GM23338 (cell line): ENCODE measurements around the gene ST6GALNAC3. TPM values are rescaled to one million over a fixed set of nuclear protein-coding genes. Genes with fewer than 3 reads are reported as not detected.

Source experiments
- ATAC-seq: fragments of 200-7000 bp; cut with Tn5 transposase; 3 replicates; pipeline ENCODE4 v1.9.1; 2020
- DNase-seq: peaks from one replicate; pipeline ENCODE4 v3.0.0-alpha.2; 2015; ENCODE audit warnings: low spot score
- H2AFZ ChIP-seq: fragments of 200-600 bp; sonication (generic); 2 replicates; pipeline ENCODE4 v1.8.0; 2016; ENCODE audit warnings: antibody characterized with exemption, mild to moderate bottlenecking, moderate library complexity
- H3F3A ChIP-seq: fragments of 200-600 bp; sonication (generic); replicated peaks from 2 replicates; pipeline ENCODE4 v1.8.0; 2017; ENCODE audit warnings: antibody characterized with exemption, mixed run types, low read depth
- H3K27ac ChIP-seq: fragments of 200-600 bp; sonication (generic); 2 replicates; pipeline ENCODE4 v1.6.1; 2016; ENCODE audit warnings: low read depth
- H3K27me3 ChIP-seq: fragments of 200-600 bp; sonication (generic); 2 replicates; pipeline ENCODE4 v1.8.0; 2016; ENCODE audit warnings: mild to moderate bottlenecking, mixed run types, moderate library complexity; ENCODE audit not compliant: insufficient read depth
- H3K36me3 ChIP-seq: fragments of 200-600 bp; sonication (generic); 2 replicates; pipeline ENCODE4 v1.8.0; 2016; ENCODE audit warnings: mild to moderate bottlenecking; ENCODE audit not compliant: insufficient read depth
- H3K4me1 ChIP-seq: fragments of 200-600 bp; sonication (generic); 2 replicates; pipeline ENCODE4 v1.8.0; 2016; ENCODE audit warnings: mild to moderate bottlenecking, moderate library complexity; ENCODE audit not compliant: insufficient read depth
- H3K4me2 ChIP-seq: fragments of 200-600 bp; sonication (generic); 2 replicates; pipeline ENCODE4 v1.7.1; 2017; ENCODE audit warnings: mixed run types
- H3K4me3 ChIP-seq: fragments of 200-600 bp; sonication (generic); 2 replicates; pipeline ENCODE4 v1.6.1; 2016; ENCODE audit warnings: mixed run types
- H3K79me2 ChIP-seq: fragments of 200-600 bp; sonication (generic); replicated peaks from 2 replicates; pipeline ENCODE4 v1.8.0; 2017; ENCODE audit warnings: mild to moderate bottlenecking; ENCODE audit not compliant: insufficient read depth
- H3K9me2 ChIP-seq: fragments of 200-600 bp; sonication (generic); 2 replicates; pipeline ENCODE4 v1.8.0; 2017; ENCODE audit not compliant: insufficient read depth
- H4K20me1 ChIP-seq: fragments of 200-600 bp; sonication (generic); replicated peaks from 2 replicates; pipeline ENCODE4 v1.8.0; 2017; ENCODE audit warnings: mild to moderate bottlenecking; ENCODE audit not compliant: insufficient read depth
- H3K27ac Mint-ChIP-seq: 2 replicates; pipeline ENCODE4 v1.8.0; 2020; ENCODE audit warnings: inconsistent platforms, mild to moderate bottlenecking, moderate library complexity, mixed read lengths
- H3K27me3 Mint-ChIP-seq: 3 replicates; pipeline ENCODE4 v1.8.0; 2022; ENCODE audit warnings: low read depth, mild to moderate bottlenecking, moderate library complexity, mixed read lengths, inconsistent platforms; ENCODE audit not compliant: insufficient read depth, poor library complexity
- H3K36me3 Mint-ChIP-seq: 3 replicates; pipeline ENCODE4 v1.8.0; 2021; ENCODE audit warnings: low read depth, mild to moderate bottlenecking, inconsistent platforms, moderate library complexity, mixed read lengths
- H3K4me1 Mint-ChIP-seq: 3 replicates; pipeline ENCODE4 v1.8.0; 2020; ENCODE audit warnings: mild to moderate bottlenecking, inconsistent platforms, mixed read lengths
- H3K4me3 Mint-ChIP-seq: 3 replicates; pipeline ENCODE4 v1.8.0; 2021; ENCODE audit warnings: moderate library complexity, mild to moderate bottlenecking, inconsistent platforms, mixed read lengths
- H3K9me3 Mint-ChIP-seq: 3 replicates; pipeline ENCODE4 v1.8.0; 2020; ENCODE audit warnings: moderate library complexity, mild to moderate bottlenecking, inconsistent platforms, mixed read lengths
- CREB1 ChIP-seq: fragments of 250-450 bp; sonication (Bioruptor Pico); IDR thresholded peaks from 2 replicates; pipeline ENCODE4 v1.5.0; 2020; ENCODE audit warnings: low read depth, mild to moderate bottlenecking, moderate library complexity
- CTCF ChIP-seq, 2 experiments: fragments of 200-600 bp in 1 of 2; sonication (generic) in 1 of 2; conservative IDR thresholded peaks; 2 replicates each; pipeline versions ENCODE4 v1.5.1 to v1.6.1; 2016 to 2017; ENCODE audit warnings: antibody characterized with exemption in 2 of 2, low read depth in 2 of 2, mild to moderate bottlenecking in 2 of 2, moderate library complexity in 1 of 2
- EZH2 ChIP-seq: fragments of 200-600 bp; sonication (generic); IDR thresholded peaks from one replicate; pipeline ENCODE4 v1.8.0; 2017; ENCODE audit warnings: antibody characterized with exemption, mild to moderate bottlenecking, low read depth; ENCODE audit not compliant: unreplicated experiment
- EZH2phosphoT487 ChIP-seq: fragments of 200-600 bp; sonication (generic); IDR thresholded peaks from one replicate; pipeline ENCODE4 v1.8.1; 2018; ENCODE audit warnings: antibody characterized with exemption; ENCODE audit not compliant: unreplicated experiment
- JUNB ChIP-seq: IDR thresholded peaks from one replicate; pipeline ENCODE4 v1.6.1; 2016; ENCODE audit warnings: antibody characterized with exemption; ENCODE audit not compliant: unreplicated experiment
- NANOG ChIP-seq: IDR thresholded peaks from 2 replicates; pipeline ENCODE4 v1.6.1; 2016; ENCODE audit warnings: antibody characterized with exemption, borderline replicate concordance
- POLR2AphosphoS5 ChIP-seq: IDR thresholded peaks from 2 replicates; pipeline ENCODE4 v1.6.1; 2016; ENCODE audit warnings: antibody characterized with exemption, low read depth
- STAT1 ChIP-seq: IDR thresholded peaks from one replicate; pipeline ENCODE4 v1.6.1; 2016; ENCODE audit warnings: antibody characterized with exemption; ENCODE audit not compliant: unreplicated experiment
- ZNF114 ChIP-seq: fragments of 250-450 bp; sonication (Bioruptor Pico); IDR thresholded peaks from 2 replicates; pipeline ENCODE4 v1.5.0; 2020; ENCODE audit warnings: mild to moderate bottlenecking, moderate library complexity
- ZNF331 ChIP-seq: fragments of 250-450 bp; sonication (Bioruptor Pico); IDR thresholded peaks from 2 replicates; pipeline ENCODE4 v1.5.0; 2020; ENCODE audit warnings: low read depth, mild to moderate bottlenecking, moderate library complexity
- ZNF462 ChIP-seq: fragments of 250-450 bp; sonication (Bioruptor Pico); IDR thresholded peaks from 2 replicates; pipeline ENCODE4 v1.5.0; 2020; ENCODE audit warnings: mild to moderate bottlenecking, moderate library complexity
- polyA plus RNA-seq: library from polyadenylated mRNA; unstranded; fragments of >200 nt; fragmentation: Nextera tagmentation; extraction: Ambion mirVana; gene quantifications from 2 replicates; pipeline ENCODE4 v1.2.1, GENCODE V29; 2016
- total RNA-seq: library from RNA; depleted of rRNA; stranded (reverse); fragments of >200 nt; shearing (Covaris generic); gene quantifications from 2 replicates; pipeline ENCODE4 v1.2.3, GENCODE V29; 2014
- TF ChIP-seq, protein P1 (sequence below): IDR thresholded peaks from 2 replicates; pipeline ENCODE4 v1.6.1; 2016; ENCODE audit warnings: antibody characterized with exemption
- TF ChIP-seq, protein P2 (sequence below): IDR thresholded peaks from one replicate; pipeline ENCODE4 v1.6.1; 2018; ENCODE audit warnings: antibody characterized with exemption; ENCODE audit not compliant: unreplicated experiment

ST6GALNAC3 gene
- total and polyA plus RNA-seq, 2 experiments from 2014 or later = 4.7 to 11.6 TPM

GRCh38 chr1:76121850-76122249 is 47.3 kb downstream of the ST6GALNAC3 start:
- H3F3A ChIP-seq = no peaks in the 10 kb centered on the region
- TF ChIP-seq CTCF (conservative IDR thresholded peaks at IDR 0.05; ENCODE audit: low read depth in 2 of 2) = no peak
- TF ChIP-seq STAT1 = no peak
- TF ChIP-seq, protein P1, sequence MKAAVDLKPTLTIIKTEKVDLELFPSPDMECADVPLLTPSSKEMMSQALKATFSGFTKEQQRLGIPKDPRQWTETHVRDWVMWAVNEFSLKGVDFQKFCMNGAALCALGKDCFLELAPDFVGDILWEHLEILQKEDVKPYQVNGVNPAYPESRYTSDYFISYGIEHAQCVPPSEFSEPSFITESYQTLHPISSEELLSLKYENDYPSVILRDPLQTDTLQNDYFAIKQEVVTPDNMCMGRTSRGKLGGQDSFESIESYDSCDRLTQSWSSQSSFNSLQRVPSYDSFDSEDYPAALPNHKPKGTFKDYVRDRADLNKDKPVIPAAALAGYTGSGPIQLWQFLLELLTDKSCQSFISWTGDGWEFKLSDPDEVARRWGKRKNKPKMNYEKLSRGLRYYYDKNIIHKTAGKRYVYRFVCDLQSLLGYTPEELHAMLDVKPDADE = no peak
- TF ChIP-seq ZNF462 (CRISPR knock-in tag) = no peak
- TF ChIP-seq JUNB = no peak
- TF ChIP-seq EZH2 = no peak
- TF ChIP-seq ZNF331 = no peak
- TF ChIP-seq POLR2AphosphoS5 = no peak
- TF ChIP-seq EZH2phosphoT487 = no peak
- TF ChIP-seq, protein P2, sequence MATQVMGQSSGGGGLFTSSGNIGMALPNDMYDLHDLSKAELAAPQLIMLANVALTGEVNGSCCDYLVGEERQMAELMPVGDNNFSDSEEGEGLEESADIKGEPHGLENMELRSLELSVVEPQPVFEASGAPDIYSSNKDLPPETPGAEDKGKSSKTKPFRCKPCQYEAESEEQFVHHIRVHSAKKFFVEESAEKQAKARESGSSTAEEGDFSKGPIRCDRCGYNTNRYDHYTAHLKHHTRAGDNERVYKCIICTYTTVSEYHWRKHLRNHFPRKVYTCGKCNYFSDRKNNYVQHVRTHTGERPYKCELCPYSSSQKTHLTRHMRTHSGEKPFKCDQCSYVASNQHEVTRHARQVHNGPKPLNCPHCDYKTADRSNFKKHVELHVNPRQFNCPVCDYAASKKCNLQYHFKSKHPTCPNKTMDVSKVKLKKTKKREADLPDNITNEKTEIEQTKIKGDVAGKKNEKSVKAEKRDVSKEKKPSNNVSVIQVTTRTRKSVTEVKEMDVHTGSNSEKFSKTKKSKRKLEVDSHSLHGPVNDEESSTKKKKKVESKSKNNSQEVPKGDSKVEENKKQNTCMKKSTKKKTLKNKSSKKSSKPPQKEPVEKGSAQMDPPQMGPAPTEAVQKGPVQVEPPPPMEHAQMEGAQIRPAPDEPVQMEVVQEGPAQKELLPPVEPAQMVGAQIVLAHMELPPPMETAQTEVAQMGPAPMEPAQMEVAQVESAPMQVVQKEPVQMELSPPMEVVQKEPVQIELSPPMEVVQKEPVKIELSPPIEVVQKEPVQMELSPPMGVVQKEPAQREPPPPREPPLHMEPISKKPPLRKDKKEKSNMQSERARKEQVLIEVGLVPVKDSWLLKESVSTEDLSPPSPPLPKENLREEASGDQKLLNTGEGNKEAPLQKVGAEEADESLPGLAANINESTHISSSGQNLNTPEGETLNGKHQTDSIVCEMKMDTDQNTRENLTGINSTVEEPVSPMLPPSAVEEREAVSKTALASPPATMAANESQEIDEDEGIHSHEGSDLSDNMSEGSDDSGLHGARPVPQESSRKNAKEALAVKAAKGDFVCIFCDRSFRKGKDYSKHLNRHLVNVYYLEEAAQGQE = no peak
- TF ChIP-seq ZNF114 (CRISPR knock-in tag) = no peak
- no peak for TF ChIP-seq CREB1
- no peak for TF ChIP-seq NANOG
- no peak for DNase-seq
- H3K27me3 Mint-ChIP-seq = peaks cover 8% of the 10 kb centered on the region
- no peaks in the 10 kb centered on the region for H3K9me2 ChIP-seq
- no peak overlapping the region for H3K4me2 ChIP-seq
- H3K27ac ChIP-seq = no peak overlapping the region
- H2AFZ ChIP-seq = no peak overlapping the region
- H3K9me3 Mint-ChIP-seq = no peaks in the 10 kb centered on the region; the same call in 2 of the 3 replicates
- peaks cover 26% of the 10 kb centered on the region for H3K4me1 Mint-ChIP-seq
- no peaks in the 10 kb centered on the region for H3K27me3 ChIP-seq
- no peaks in the 10 kb centered on the region for H3K36me3 Mint-ChIP-seq
- 0 out of 2 replicates have a peak, but pooled peaks cover 3% of the 10 kb centered on the region for H4K20me1 ChIP-seq
- H3K27ac Mint-ChIP-seq = no peak overlapping the region
- no peaks in the 10 kb centered on the region for H3K4me1 ChIP-seq
- no peak for ATAC-seq
- H3K36me3 ChIP-seq = no peaks in the 10 kb centered on the region
- H3K4me3 ChIP-seq = no peak overlapping the region
- H3K4me3 Mint-ChIP-seq = no peak overlapping the region
- peaks cover 6% of the 10 kb centered on the region; the same call in 1 of the 2 replicates for H3K79me2 ChIP-seq
